Endometrial microvascular endothelial cells (primary cell): ENCODE results near the gene CALN1. TPM values are rescaled to one million over a fixed set of nuclear protein-coding genes. Genes with fewer than 3 reads are reported as not detected.

ENCODE experiments used
- in situ Hi-C: cut with HindIII; loops from 2 replicates; pipeline ENCODE4 v1.10.0; 2017; ENCODE audit warnings: low sequenced_read_pairs, low pct_unique_long_range_greater_than_20kb; ENCODE audit errors: inconsistent ontology term
- total RNA-seq: library from RNA; depleted of rRNA; stranded (reverse); fragments of >200 nt; gene quantifications from one replicate; pipeline ENCODE4 v1.2.3, GENCODE V29; 2015; ENCODE audit errors: inconsistent ontology term

Gene CALN1
- total RNA-seq, 1 donor from 2014 or later = not detected

DNA sequence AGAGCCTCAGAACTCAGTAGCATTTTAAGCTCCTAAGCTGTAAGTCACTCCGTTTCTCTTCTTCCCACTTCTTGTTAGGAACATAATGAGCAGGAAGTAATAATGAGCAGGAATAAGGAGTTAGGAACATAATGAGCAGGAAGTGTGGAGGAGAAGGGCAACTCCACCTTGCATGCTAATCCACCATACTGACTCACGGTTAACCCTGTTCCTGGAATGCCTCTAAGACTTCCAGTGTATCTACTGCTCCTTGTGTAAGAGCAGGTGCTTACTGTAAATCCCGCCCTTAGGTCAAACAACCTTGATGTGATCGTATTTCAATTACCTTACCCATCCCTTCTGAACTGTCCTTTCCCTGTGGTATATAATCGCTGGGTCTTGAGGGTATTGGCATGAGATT lies 528.7 kb downstream of the CALN1 start:
- in situ Hi-C loops = no loop called here

DNA sequence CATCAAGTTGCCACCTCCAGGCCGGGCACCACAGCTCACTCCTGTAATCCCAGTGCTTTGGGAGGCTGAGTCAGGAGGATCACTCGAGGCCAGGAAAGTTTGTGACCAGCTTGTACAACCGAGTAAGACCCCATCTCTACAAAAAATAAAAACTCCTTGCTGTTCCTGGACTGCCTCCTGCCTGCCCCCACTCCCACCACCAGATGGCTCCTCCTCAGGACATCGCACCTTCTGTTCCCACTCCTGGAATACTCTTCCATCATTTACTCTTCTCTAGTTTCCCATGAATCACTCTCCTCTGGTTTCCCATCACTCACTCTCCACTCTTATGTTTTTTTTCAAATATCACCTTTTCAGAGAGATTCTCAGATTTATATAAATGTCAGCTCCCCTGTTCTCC lies 540.7 kb downstream of the CALN1 start:
- in situ Hi-C loops = no loop called here

DNA sequence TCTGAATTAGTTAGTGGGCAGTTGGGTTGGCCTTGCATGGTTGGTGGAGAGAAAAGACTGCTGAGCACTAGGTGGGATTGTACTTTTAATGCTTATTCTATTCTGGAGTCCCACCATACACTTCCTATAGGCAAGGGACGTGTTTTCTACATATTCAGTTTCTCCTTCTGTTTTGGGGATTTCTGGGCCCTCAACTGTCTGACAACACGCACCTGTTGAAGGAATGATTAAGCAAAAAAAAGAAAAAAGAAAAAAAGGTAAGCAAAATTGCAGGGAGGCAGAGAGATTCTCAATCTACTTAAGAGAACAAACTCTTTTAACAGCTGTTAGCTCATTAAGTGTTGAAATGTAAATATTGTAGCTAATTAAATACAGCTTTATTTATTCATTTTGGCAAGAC lies 541.3 kb downstream of the CALN1 start:
- in situ Hi-C loops = no loop called here

DNA sequence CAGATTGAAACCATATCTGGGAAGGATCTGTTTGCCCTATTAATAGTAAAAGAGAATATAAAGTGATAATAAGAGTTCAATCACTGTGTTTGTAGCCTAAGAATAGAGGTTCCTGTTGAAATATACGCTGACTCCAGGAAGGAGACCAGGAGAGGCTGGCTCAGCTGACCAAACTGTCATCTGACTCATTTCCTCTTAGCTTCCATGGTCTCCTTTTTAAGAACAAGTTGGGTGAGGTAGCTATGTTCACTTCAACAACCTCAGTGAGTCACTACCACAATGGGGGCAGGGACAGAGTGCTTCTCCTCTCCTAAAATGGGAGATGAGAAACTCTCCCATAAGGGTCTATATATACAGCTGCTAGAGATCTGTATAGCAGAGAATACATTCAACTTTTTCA lies 543.3 kb downstream of the CALN1 start:
- in situ Hi-C loops = no loop called here

DNA sequence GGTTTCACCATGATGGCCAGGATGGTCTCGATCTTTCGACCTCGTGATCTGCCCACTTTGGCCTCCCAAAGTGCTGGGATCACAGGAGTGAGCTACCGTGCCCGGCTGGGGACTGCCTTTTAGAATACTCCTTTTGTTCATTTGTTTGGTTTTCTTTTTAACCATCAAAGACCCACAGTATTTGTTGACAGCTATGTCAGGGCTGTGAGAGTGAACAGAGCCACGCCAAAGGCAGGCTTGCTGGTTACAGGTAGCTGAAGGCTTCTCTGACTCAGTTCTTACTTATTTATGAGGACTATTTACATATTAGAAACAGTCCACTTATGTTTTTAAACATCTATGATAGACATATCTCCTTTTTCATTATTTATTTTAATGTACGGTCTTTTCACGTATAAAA lies 544.5 kb downstream of the CALN1 start:
- in situ Hi-C loops = no loop called here

DNA sequence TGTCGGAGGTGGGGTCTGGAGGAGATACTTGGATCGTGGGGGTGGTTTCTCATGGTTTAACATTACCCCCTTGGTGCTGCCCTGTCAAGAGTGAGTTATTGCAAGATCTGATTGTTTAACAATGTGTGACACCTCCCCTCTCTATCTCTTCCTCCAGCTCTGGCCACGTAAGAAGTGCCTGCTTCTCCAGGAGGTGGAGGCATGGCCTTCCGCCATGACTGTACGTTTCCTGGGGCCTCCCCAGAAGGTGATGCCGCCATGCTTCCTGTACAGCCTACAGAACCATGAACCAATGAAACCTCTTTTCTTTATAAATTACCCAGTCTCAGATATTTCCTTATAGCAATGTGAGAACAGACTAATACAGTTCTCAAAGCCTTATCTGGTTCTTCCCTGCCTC lies 547.0 kb downstream of the CALN1 start:
- in situ Hi-C loops = no loop called here

DNA sequence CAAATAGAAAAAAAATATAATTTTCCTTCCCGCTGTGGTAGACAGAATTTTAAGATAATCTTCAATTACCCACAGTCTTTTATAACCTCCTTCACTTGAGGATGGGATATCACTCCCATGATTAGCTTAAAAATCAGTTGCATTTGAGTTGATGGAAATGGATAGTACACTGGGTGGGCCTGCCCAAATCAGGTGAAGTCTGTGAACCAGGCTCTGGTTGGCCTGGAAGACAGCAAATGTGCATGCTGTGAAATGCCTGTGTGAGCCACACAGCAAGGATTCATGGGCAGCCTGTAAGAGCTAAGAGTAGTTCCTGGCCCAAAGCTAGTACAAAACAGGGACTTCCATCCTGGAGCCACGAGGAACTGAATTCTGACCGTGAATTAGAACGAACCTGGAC lies 548.0 kb downstream of the CALN1 start:
- in situ Hi-C loops = no loop called here

DNA sequence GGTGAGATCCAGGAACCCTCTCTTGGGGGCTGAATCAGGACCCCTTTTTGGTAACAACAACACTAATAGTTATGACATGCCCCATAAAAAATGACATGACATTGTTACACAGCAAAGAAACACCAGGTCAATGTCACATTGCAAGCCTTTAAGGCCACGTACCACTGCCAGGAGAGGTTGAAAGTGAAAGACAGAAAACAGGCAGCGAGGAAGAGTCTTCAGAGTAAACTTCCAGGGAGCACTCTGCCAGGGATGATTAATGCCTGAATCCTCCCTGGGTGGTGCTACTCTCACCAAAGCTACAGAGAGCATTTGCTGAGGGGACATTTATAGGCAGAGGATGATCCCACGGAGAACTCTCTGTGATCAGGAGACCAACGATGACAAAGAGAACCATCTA lies 551.6 kb downstream of the CALN1 start:
- in situ Hi-C loops = no loop called here

DNA sequence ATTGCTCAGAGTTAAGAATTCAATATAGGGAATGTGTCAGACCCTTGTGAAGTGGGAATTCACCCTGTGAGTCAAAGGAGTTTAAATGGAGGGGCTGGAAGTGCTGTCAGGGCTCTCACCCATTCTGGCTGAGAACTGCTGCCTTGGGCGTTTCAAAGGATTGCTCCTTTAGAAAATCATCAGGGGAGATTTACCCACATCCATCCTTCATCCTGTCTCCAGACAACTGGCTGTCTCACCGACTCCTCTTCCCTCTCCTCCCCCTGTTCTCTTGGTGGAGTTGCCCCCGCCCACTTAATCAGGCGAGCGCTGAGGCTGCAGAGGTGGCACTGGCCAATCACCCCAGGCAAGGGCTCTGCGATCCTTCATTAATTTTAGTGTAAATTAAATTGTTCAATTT lies 554.8 kb downstream of the CALN1 start:
- in situ Hi-C loops = no loop called here

DNA sequence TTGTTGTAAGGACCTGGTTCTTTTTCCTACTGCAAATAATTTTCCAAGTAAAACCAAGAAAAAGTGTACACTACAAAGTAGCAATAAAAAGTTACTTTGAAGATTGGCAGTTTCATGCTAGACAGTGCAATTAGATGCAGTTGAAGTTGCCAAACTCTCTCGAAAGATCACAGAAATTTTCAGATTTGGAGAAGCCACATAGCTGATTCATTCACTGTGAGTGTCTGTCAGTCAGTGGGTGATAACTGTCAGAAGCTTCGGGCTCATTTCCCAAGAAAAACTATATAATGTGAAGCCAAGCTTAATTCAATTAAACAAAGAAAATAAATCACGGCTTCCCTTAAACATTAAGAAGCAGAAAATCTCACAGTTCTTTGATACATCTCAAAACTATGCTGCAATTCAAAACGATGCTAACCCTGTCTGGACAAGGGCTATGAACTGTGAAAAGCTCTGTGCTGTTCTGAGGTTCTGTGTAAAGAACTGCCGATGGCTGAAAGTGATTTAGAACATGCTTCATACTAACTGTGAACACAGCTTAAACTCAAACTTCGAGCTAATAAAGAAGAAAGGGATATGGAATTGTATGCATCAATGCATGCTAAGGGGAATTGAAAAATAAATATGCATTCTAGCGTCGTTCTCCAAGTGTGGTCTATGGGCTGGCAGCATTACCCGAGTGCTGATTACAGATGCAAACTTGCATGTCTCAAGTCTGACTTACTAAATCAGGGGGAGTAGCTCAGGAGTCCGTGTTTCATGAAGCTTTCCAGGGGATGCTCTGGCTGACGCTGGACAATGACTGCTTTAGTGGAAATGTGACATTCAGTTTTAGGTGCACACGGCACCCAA lies 557.4 kb downstream of the CALN1 start:
- in situ Hi-C loops = no loop called here

DNA sequence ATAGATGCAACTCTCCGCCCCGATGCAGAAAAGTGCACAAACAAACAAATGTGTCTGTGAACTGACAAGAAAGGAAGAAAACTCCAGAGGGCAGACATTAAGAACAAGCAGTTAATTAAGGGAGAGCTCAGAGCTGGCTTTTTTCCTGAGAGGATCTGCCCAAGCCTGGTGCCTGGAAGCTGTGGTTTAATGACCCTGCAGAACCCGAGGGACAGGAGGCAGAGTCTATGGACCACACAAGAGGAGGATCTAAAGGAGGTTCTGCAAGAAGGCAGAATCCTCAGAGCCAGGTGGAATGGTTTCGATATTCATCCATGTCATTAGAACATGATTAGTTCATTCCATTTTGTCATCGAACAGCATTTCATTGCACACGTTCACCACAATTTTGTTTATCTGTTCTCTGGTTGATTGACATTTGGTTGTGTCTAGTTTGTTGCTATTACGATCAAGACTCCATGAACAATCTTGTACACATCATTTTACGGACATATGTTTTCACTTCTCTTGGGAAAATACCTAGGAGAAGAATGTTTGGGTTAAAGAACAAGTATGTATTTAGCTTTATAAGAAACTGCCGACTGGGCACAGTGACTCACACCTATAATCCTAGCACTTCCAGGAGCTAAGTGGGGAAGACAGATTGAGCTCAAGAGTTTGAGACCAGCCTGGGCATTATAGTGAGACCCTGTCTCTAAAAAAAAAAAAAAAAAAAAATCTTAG lies 560.2 kb downstream of the CALN1 start:
- in situ Hi-C loops = no loop called here

DNA sequence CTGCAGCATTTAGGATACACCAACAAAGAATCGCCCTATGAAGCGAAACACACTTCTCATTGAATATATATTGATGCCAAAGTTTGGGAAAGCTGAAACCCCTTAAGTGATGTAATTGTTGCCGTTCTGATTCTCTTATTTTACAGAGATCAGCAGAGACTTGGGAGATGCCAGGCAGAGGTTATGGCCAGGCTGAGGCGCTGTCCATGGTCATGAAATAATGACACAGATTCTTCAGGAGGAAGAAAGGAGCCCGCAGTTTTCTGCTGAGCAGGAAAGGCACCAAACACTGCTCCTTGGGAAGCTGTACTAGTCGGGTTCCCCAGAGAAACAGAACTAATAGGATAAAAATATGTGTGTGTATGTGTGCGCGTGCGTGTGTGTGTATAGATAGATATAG lies 566.0 kb downstream of the CALN1 start:
- in situ Hi-C loops = no loop called here

DNA sequence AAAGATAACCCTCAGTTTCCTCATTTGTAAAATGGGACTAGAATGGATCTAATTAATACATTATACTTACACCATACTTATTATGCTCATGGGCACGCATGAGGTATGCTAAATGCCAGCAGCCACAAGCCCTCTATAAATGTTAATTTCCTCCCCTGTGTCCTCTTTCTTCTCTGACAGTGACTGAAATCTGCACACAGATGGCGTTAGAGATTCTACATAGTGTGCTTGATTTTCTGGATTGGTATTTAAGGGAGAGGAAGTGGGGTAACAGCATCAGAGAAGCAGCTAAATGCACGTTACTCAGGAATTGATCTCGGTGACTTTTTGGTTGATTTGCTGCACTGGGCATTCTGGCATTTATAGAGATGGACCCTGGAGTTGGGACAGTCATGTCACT lies 568.5 kb downstream of the CALN1 start:
- in situ Hi-C loops = no loop called here

DNA sequence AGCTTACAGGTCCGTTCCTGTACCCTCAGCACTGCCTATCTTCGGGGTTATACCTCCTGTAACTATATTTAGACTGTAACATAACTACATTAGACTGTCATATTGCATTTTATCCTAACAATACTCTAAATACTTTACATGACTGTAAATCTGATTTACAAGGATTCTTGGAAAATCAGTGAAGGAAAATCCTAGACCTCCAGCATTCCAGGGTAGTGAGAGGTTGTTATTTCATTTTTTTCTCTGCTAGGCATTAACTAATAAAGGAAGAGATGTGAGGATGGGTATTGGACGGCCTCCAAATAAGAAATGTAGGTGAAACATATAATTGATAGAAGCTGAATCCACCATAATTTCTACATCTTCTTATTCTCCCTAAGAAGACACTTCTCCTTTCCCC lies 569.4 kb downstream of the CALN1 start:
- in situ Hi-C loops = no loop called here

DNA sequence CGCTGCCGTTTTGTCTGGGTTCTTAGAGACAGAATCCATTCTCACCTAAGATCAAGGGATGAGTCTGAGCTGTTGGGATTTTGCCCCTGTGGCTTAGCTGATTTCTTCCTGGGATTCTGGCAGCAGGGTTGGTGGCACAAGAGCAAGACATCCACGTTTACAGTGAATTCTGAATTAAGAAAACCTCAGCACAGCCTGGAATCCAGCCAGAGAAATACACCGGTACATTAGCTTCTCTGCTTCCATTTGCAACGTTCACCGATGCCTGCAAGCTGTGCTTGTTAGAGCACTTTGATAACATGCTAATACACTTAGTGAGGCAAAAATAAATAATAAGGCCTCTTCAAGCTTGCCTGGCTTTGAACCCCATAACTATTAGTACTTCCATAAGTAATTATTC lies 569.8 kb downstream of the CALN1 start:
- in situ Hi-C loops = no loop called here

DNA sequence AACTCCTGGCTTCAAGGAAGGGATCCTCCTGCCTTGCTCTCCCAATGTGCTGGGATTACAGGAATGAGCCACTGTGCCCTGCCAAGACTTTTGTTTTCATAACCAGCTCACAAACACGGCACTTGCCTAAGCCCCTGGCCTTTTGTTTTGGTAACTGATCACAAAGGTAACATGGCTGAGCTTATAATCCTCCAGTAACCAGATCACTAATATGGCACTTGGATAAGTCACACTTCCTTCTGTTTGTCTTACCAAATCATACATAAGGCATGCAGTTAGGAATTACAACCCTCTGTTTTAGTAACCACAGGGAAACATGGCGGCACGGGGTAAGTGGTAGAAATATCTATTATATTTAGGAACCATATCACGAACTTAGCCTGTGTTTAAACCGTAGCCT lies 577.1 kb downstream of the CALN1 start:
- in situ Hi-C loops = no loop called here

DNA sequence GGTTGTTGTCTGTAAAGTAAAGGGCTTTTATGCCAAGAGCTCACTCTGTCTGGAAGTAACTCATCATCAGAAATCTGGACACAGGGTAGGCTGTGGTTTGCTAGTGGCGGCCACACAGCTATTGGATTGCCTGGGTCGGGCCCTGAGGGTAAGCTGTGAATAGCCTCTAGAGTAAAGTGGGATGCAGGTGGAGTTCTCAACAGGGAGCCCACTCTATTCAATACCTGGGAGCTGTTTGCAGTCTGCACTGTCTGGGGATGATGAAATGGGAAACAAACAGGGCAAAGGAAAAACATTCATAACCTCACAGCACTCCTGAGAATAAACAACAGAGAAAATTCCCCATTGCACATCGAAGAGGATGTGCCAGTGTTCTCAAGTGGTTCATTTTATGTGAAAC lies 582.6 kb downstream of the CALN1 start:
- in situ Hi-C loops = no loop called here

DNA sequence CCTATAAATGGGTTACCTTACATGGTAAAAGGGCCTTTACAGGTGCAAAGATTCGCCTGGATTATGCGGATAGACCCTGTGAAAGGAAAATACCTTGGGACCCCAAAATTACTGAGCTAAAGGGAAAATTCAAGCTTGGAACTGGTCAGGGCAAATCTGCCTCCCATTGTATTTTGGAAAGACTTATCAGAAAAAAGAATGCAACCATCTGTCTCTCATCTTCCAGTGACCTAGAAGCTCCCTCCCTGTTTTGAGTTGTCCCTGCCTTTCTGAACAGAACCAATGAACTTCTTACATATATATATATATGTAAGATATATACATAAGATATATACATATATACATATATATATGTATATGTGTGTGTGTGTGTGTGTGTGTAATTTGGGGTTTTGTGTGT lies 583.8 kb downstream of the CALN1 start:
- in situ Hi-C loops = no loop called here

DNA sequence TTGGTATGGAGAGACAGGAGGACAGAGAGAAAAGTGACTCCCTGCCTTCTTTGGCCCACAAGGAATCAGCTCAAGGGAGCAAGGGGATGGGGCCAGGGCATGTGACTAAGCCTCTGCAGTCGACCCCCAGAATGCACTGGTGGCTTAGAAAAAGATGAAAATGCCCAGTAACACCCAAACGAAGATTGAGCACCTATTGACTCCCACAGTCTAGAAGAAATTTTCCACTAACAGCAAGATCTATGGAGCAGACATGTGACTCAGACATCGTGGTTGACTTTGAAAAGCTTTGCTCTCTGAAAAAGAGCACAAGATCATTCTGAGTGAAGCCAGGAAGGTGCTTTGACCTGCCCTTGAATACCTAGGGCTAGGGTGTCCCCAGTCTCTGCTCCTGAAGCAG lies 586.0 kb downstream of the CALN1 start:
- in situ Hi-C loops = no loop called here

DNA sequence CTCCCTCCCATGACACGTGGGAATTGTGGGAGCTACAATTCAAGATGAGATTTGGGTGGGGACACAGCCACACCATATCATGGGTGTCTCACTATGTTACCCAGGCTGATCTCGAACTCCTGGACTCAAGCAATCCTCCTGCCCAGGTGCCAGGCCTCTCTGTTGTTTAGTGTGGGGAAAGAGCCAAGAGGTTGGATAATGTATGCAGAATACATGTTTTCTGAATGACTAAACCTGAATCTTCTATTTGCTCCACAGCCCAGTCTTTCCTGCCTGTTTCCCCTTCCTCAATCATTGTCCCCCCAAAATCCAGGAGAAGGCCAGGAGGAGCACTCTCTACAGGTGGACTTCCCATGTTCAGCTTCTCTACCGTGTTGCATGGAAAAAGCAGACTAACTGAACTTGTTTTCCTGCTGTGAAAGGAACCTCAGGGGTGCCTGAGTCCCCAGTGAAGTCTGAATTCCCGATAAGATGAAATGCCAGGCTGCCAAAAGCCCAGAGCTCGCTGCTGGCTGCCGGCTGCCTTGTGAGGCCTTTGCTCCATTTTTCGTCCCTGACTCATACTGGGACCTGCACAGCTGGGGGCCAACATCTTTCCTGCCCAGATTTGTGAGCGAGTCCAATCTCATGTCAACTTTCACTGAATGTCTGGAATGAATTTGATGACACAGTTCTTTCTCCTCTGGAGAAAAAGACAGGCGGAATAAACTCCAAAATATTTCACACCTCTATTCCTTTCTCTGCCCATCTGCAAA lies 588.0 kb downstream of the CALN1 start:
- in situ Hi-C loops = no loop called here
